SK-N-SH (cell line): ENCODE measurements around the gene ERICH3. TPM values are rescaled to one million over a fixed set of nuclear protein-coding genes. Genes with fewer than 3 reads are reported as not detected.

Experiments
- CTCF ChIA-PET: fragments of 300-600, 350-600 bp; formaldehyde crosslinking; extraction: SDS; loops from one replicate; lab custom pipeline; 2021; lab: Yijun Ruan, JAX
- POLR2A ChIA-PET: fragments of 350-600 bp; sonication (Branson Sonifier 250); formaldehyde crosslinking; extraction: SDS; loops from one replicate; lab custom pipeline; 2020; ENCODE audit warnings: antibody characterized with exemption, inconsistent platforms; lab: Yijun Ruan, JAX
- DNase-seq: peaks from one replicate; pipeline ENCODE4 v3.0.0; 2012
- H2AFZ ChIP-seq: fragments of 200-600 bp; sonication (generic); 2 replicates; pipeline ENCODE4 v1.8.1; 2016; ENCODE audit warnings: antibody characterized with exemption, mild to moderate bottlenecking, low read depth
- H3F3A ChIP-seq: fragments of 200-600 bp; sonication (generic); replicated peaks from 2 replicates; pipeline ENCODE3; 2016; ENCODE audit warnings: antibody characterized with exemption, mild to moderate bottlenecking; ENCODE audit not compliant: insufficient read depth
- H3K27ac ChIP-seq, 2 experiments: fragments of 200-500 bp in 1 of 2; fragments of 200-600 bp in 1 of 2; sonication (Bioruptor generic) in 1 of 2; sonication (generic), shearing (Covaris generic) in 1 of 2; 2 replicates each; pipeline versions ENCODE4 v1.5.1 to v1.6.1; 2014 to 2016; ENCODE audit warnings: low read depth in 2 of 2, inconsistent platforms in 1 of 2, low read length in 1 of 2, mild to moderate bottlenecking in 1 of 2, mixed read lengths in 1 of 2
- H3K27me3 ChIP-seq: fragments of 200-600 bp; sonication (generic), shearing (Covaris generic); 2 replicates; pipeline ENCODE4 v1.6.1; 2016; ENCODE audit warnings: mixed run types; ENCODE audit not compliant: insufficient read depth
- H3K36me3 ChIP-seq, 2 experiments: fragments of 200-500 bp in 1 of 2; fragments of 200-600 bp in 1 of 2; sonication (Bioruptor generic) in 1 of 2; sonication (generic) in 1 of 2; replicated peaks in 1 of 2; 2 replicates each; pipeline versions ENCODE3 to v1.5.1; 2014 to 2016; ENCODE audit warnings: low read length in 1 of 2, mild to moderate bottlenecking in 1 of 2; ENCODE audit not compliant: insufficient read depth in 2 of 2, control insufficient read depth in 1 of 2
- H3K4me1 ChIP-seq, 2 experiments: fragments of 200-500 bp in 1 of 2; fragments of 200-600 bp in 1 of 2; sonication (Bioruptor generic) in 1 of 2; sonication (generic), shearing (Covaris generic) in 1 of 2; 2 replicates each; pipeline versions ENCODE4 v1.5.1 to v1.6.1; 2014 to 2016; ENCODE audit warnings: low read depth in 1 of 2, low read length in 1 of 2, mixed run types in 1 of 2; ENCODE audit not compliant: insufficient read depth in 2 of 2, control insufficient read depth in 1 of 2
- H3K4me2 ChIP-seq: fragments of 200-600 bp; sonication (generic), shearing (Covaris generic); 2 replicates; pipeline ENCODE4 v1.6.1; 2017; ENCODE audit warnings: mixed run types
- H3K4me3 ChIP-seq, 2 experiments: fragments of 200-500 bp in 1 of 2; fragments of 200-600 bp in 1 of 2; sonication (Bioruptor generic) in 1 of 2; sonication (generic), shearing (Covaris generic) in 1 of 2; 2 replicates each; pipeline versions ENCODE4 v1.5.1 to v1.8.1; 2014 to 2016; ENCODE audit warnings: low read depth in 2 of 2, inconsistent platforms in 1 of 2, low read length in 1 of 2, mild to moderate bottlenecking in 1 of 2, mixed read lengths in 1 of 2, moderate library complexity in 1 of 2
- H3K79me2 ChIP-seq: fragments of 200-600 bp; sonication (generic); 2 replicates; pipeline ENCODE4 v1.8.1; 2017; ENCODE audit warnings: mild to moderate bottlenecking; ENCODE audit not compliant: insufficient read depth
- H3K9ac ChIP-seq: fragments of 200-600 bp; sonication (generic); 2 replicates; pipeline ENCODE4 v1.6.1; 2017; ENCODE audit warnings: mixed run types
- H3K9me2 ChIP-seq: fragments of 200-600 bp; sonication (generic); 2 replicates; pipeline ENCODE4 v1.6.1; 2017; ENCODE audit warnings: mixed run types
- H3K9me3 ChIP-seq: fragments of 200-600 bp; sonication (generic); 2 replicates; pipeline ENCODE4 v1.6.1; 2017; ENCODE audit warnings: mixed run types, mild to moderate bottlenecking, moderate library complexity
- H4K20me1 ChIP-seq: fragments of 200-600 bp; sonication (generic); 2 replicates; pipeline ENCODE4 v1.6.1; 2017; ENCODE audit warnings: mild to moderate bottlenecking, mixed run types; ENCODE audit not compliant: insufficient read depth
- ELF1 ChIP-seq: IDR thresholded peaks from 2 replicates; pipeline ENCODE4 v1.4.0; 2012
- EP300 ChIP-seq, 2 experiments: IDR thresholded peaks; 2 replicates each; pipeline versions ENCODE4 v1.4.0 to v1.6.1; 2012; ENCODE audit warnings: borderline replicate concordance in 1 of 2, low read depth in 1 of 2, low read length in 1 of 2
- EZH2phosphoT487 ChIP-seq: fragments of 200-600 bp; sonication (generic); IDR thresholded peaks from 2 replicates; pipeline ENCODE4 v1.6.1; 2017; ENCODE audit warnings: low read depth, mixed run types, mild to moderate bottlenecking, antibody characterized with exemption, moderate library complexity, borderline replicate concordance
- FOSL2 ChIP-seq: IDR thresholded peaks from 2 replicates; pipeline ENCODE4 v1.4.0; 2012; ENCODE audit warnings: low read depth, mild to moderate bottlenecking, moderate library complexity, borderline replicate concordance
- FOXJ3 ChIP-seq: sonication (generic); formaldehyde crosslinking; IDR thresholded peaks from 2 replicates; pipeline ENCODE4 v1.5.1; 2020; ENCODE audit warnings: mild to moderate bottlenecking, missing genetic modification reagents
- FOXM1 ChIP-seq: IDR thresholded peaks from 2 replicates; pipeline ENCODE4 v1.4.0; 2012; ENCODE audit warnings: low read depth, mild to moderate bottlenecking
- GABPA ChIP-seq: IDR thresholded peaks from 2 replicates; pipeline ENCODE4 v1.4.0; 2012; ENCODE audit warnings: low read depth, mild to moderate bottlenecking
- GATA2 ChIP-seq: sonication (generic); formaldehyde crosslinking; IDR thresholded peaks from 2 replicates; pipeline ENCODE4 v1.5.0; 2020; ENCODE audit warnings: mild to moderate bottlenecking, missing genetic modification reagents
- JUND ChIP-seq: IDR thresholded peaks from 2 replicates; pipeline ENCODE4 v1.4.0; 2012
- MAX ChIP-seq: IDR thresholded peaks from 2 replicates; pipeline ENCODE4 v1.4.0; 2012; ENCODE audit warnings: low read depth
- MXI1 ChIP-seq: IDR thresholded peaks from 2 replicates; pipeline ENCODE4 v1.6.1; 2012; ENCODE audit warnings: mild to moderate bottlenecking, low read depth, low read length, improper control_type of control experiment
- NFIC ChIP-seq: IDR thresholded peaks from 2 replicates; pipeline ENCODE4 v1.4.0; 2012; ENCODE audit warnings: borderline replicate concordance
- RCOR1 ChIP-seq: fragments of 150-350 bp; IDR thresholded peaks from 2 replicates; pipeline ENCODE4 v1.6.1; 2017; ENCODE audit warnings: antibody characterized with exemption, low read length
- REST ChIP-seq: IDR thresholded peaks from 2 replicates; pipeline ENCODE4 v1.6.1; 2012; ENCODE audit warnings: mild to moderate bottlenecking, low read depth, low read length, moderate library complexity
- RFX5 ChIP-seq: IDR thresholded peaks from 2 replicates; pipeline ENCODE4 v1.6.1; 2012; ENCODE audit warnings: mild to moderate bottlenecking, improper control_type of control experiment, low read length
- TEAD4 ChIP-seq: IDR thresholded peaks from 2 replicates; pipeline ENCODE4 v1.4.0; 2012; ENCODE audit warnings: mild to moderate bottlenecking, borderline replicate concordance; ENCODE audit not compliant: insufficient read depth
- USF2 ChIP-seq: fragments of 150-350 bp; IDR thresholded peaks from 2 replicates; pipeline ENCODE4 v1.6.1; 2017; ENCODE audit warnings: antibody characterized with exemption, low read length, low read depth, borderline replicate concordance
- WGBS: methylation state at CpG from one replicate; pipeline ENCODE4 v1.1.6; 2017; ENCODE audit warnings: low lambda C conversion rate; 5-methylcytosine and 5-hydroxymethylcytosine counted together
- polyA plus RNA-seq, 3 experiments: library from polyadenylated mRNA; depleted of rRNA; stranded (reverse); fragments of >200 nt; gene quantifications; 2 replicates each; pipeline ENCODE4 v1.2.3, GENCODE V29; 2012
- TF ChIP-seq, protein P1 (sequence below): IDR thresholded peaks from 2 replicates; pipeline ENCODE4 v1.4.0; 2012; ENCODE audit warnings: low read depth, borderline replicate concordance
- TF ChIP-seq, protein P2 (sequence below): IDR thresholded peaks from 2 replicates; pipeline ENCODE4 v1.4.0; 2012; ENCODE audit warnings: low read depth, borderline replicate concordance
- TF ChIP-seq, protein P3 (sequence below): IDR thresholded peaks from 2 replicates; pipeline ENCODE4; 2012

The ERICH3 gene
- polyA plus RNA-seq, 1 of the 3 experiments (the other 2 are of a cell fraction), result not detected

GRCh38 chr1:74699331-74699730 lies 25.7 kb upstream of the ERICH3 start:
- Histone ChIP-seq H4K20me1 (no peaks in the 10 kb centered on the region), H3K36me3 (peaks cover 6 to 11% of the 10 kb centered on the region in 2 experiments), H3K9ac (no peak overlapping the region), H3K27me3 (no peaks in the 10 kb centered on the region), H3K27ac (no peak overlapping the region), H3F3A (no peaks in the 10 kb centered on the region), H3K9me2 (no peaks in the 10 kb centered on the region), H3K9me3 (no peaks in the 10 kb centered on the region), H3K4me3 (no peak overlapping the region), H2AFZ (no peak overlapping the region), H3K4me1 (no peaks in the 10 kb centered on the region; a peak in 1 of 4 replicates), H3K79me2 (no peaks in the 10 kb centered on the region), H3K4me2 (no peak overlapping the region)
- TF ChIP-seq EP300 (IDR thresholded peaks at IDR 0.05; ENCODE audit: borderline replicate concordance in 1 of 2, low read depth in 1 of 2, low read length in 1 of 2) (no peak), MXI1 (no peak)
- POLR2A ChIA-PET, result no interaction called here
- no peak for DNase-seq
- CTCF ChIA-PET, result interaction anchor here (2.4 kb wide), 1 partner anchor 10 kb away, joined by 7 read pairs; no protein-coding TSS in a partner anchor

GRCh38 chr1:74697832-74698231 lies 24.2 kb upstream of the ERICH3 start:
- Histone ChIP-seq H4K20me1 (no peaks in the 10 kb centered on the region), H3K9me2 (no peaks in the 10 kb centered on the region), H3K36me3 (no peaks in the 10 kb centered on the region), H3K4me1 (no peaks in the 10 kb centered on the region; a peak in 1 of 4 replicates), H3K27me3 (no peaks in the 10 kb centered on the region), H3K27ac (no peak overlapping the region), H3K79me2 (no peaks in the 10 kb centered on the region), H2AFZ (no peak overlapping the region), H3K9ac (no peak overlapping the region), H3F3A (no peaks in the 10 kb centered on the region), H3K4me3 (no peak overlapping the region), H3K4me2 (no peak overlapping the region), H3K9me3 (no peaks in the 10 kb centered on the region)
- POLR2A ChIA-PET, result no interaction called here
- no peak for DNase-seq
- 34% methylated on average over 2 of the region's 2 CpGs for WGBS
- CTCF ChIA-PET, result interaction anchor here (2.4 kb wide), 1 partner anchor 8 kb away, joined by 7 read pairs; no protein-coding TSS in a partner anchor
- TF ChIP-seq FOSL2, result no peak
- no peak for TF ChIP-seq NFIC
- TF ChIP-seq TEAD4, result no peak
- TF ChIP-seq RCOR1, result no peak
- TF ChIP-seq JUND, result no peak
- TF ChIP-seq, protein P1, sequence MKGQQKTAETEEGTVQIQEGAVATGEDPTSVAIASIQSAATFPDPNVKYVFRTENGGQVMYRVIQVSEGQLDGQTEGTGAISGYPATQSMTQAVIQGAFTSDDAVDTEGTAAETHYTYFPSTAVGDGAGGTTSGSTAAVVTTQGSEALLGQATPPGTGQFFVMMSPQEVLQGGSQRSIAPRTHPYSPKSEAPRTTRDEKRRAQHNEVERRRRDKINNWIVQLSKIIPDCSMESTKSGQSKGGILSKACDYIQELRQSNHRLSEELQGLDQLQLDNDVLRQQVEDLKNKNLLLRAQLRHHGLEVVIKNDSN, result no peak
- no peak for TF ChIP-seq FOXJ3 (CRISPR knock-in tag)
- no peak for TF ChIP-seq MAX
- TF ChIP-seq GATA2 (CRISPR knock-in tag), result no peak
- TF ChIP-seq RFX5, result no peak
- TF ChIP-seq, protein P2, sequence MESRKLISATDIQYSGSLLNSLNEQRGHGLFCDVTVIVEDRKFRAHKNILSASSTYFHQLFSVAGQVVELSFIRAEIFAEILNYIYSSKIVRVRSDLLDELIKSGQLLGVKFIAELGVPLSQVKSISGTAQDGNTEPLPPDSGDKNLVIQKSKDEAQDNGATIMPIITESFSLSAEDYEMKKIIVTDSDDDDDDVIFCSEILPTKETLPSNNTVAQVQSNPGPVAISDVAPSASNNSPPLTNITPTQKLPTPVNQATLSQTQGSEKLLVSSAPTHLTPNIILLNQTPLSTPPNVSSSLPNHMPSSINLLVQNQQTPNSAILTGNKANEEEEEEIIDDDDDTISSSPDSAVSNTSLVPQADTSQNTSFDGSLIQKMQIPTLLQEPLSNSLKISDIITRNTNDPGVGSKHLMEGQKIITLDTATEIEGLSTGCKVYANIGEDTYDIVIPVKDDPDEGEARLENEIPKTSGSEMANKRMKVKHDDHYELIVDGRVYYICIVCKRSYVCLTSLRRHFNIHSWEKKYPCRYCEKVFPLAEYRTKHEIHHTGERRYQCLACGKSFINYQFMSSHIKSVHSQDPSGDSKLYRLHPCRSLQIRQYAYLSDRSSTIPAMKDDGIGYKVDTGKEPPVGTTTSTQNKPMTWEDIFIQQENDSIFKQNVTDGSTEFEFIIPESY, result no peak
- no peak for TF ChIP-seq EP300 (IDR thresholded peaks at IDR 0.05; ENCODE audit: borderline replicate concordance in 1 of 2, low read depth in 1 of 2, low read length in 1 of 2)
- TF ChIP-seq REST, result no peak
- TF ChIP-seq FOXM1, result no peak
- no peak for TF ChIP-seq EZH2phosphoT487
- TF ChIP-seq USF2, result no peak
- TF ChIP-seq, protein P3, sequence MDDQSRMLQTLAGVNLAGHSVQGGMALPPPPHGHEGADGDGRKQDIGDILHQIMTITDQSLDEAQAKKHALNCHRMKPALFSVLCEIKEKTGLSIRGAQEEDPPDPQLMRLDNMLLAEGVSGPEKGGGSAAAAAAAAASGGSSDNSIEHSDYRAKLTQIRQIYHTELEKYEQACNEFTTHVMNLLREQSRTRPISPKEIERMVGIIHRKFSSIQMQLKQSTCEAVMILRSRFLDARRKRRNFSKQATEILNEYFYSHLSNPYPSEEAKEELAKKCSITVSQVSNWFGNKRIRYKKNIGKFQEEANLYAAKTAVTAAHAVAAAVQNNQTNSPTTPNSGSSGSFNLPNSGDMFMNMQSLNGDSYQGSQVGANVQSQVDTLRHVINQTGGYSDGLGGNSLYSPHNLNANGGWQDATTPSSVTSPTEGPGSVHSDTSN, result no peak
- TF ChIP-seq ELF1, result no peak
- no peak for TF ChIP-seq GABPA
